NCI-H1694 treated with DMSO at 0.1 percent for 48 hours (cell line): Measurements from ENCODE around the gene BMP10.

Experiments
- DNase-seq: peaks from one replicate; lab custom pipeline; 2025; lab: John Stamatoyannopoulos, UW

BMP10 gene

GRCh38 chr2:68889500-68889899, 18.3 kb upstream of the BMP10 start:
- no peak for DNase-seq

GRCh38 chr2:68889021-68889420, 17.8 kb upstream of the BMP10 start:
- no peak for DNase-seq

GRCh38 chr2:68888038-68888704, 17.0 kb upstream of the BMP10 start:
- DNase-seq, result no peak

GRCh38 chr2:68885811-68886075, 14.5 kb upstream of the BMP10 start:
- no peak for DNase-seq

- DNase-seq, result peak; percentile 24
Measured at GRCh38 chr2:68885074-68885810, 14.0 kb upstream of the BMP10 start.

GRCh38 chr2:68880213-68880612, 9.0 kb upstream of the BMP10 start:
- no peak for DNase-seq

GRCh38 chr2:68879296-68879695, 8.1 kb upstream of the BMP10 start:
- DNase-seq, result no peak

GRCh38 chr2:68878753-68879152, 7.6 kb upstream of the BMP10 start:
- DNase-seq, result no peak

- no peak for DNase-seq
Measured at GRCh38 chr2:68878071-68878711, 7.0 kb upstream of the BMP10 start.

GRCh38 chr2:68877079-68877772, 6.0 kb upstream of the BMP10 start:
- DNase-seq, result no peak

GRCh38 chr2:68870215-68870614, 982 bp downstream of the BMP10 start:
- DNase-seq, result no peak

- no peak for DNase-seq
Measured at GRCh38 chr2:68865108-68865507, 6.1 kb downstream of the BMP10 start.

- no peak for DNase-seq
Measured at GRCh38 chr2:68863996-68864395, 7.2 kb downstream of the BMP10 start.

- no peak for DNase-seq
Measured at GRCh38 chr2:68862889-68863288, 8.3 kb downstream of the BMP10 start.

GRCh38 chr2:68861330-68861729, 9.9 kb downstream of the BMP10 start:
- DNase-seq, result no peak

- DNase-seq, result no peak
Measured at GRCh38 chr2:68860111-68860510, 11.1 kb downstream of the BMP10 start.

GRCh38 chr2:68857855-68858456, 13.2 kb downstream of the BMP10 start:
- no peak for DNase-seq

GRCh38 chr2:68857202-68857845, 13.9 kb downstream of the BMP10 start:
- DNase-seq, result no peak

GRCh38 chr2:68855550-68855949, 15.6 kb downstream of the BMP10 start:
- DNase-seq, result no peak

- no peak for DNase-seq
Measured at GRCh38 chr2:68854476-68854875, 16.7 kb downstream of the BMP10 start.

- no peak for DNase-seq
Measured at GRCh38 chr2:68853915-68854314, 17.3 kb downstream of the BMP10 start.

- no peak for DNase-seq
Measured at GRCh38 chr2:68853035-68853434, 18.2 kb downstream of the BMP10 start.
